HG03439 (cell line): Measurements from ENCODE around the gene CCDC74B.
A peak's percentile ranks its signal among the peaks of the same experiment; 100 is the strongest.
"Not testable (repeated sequence)": the region's sequence is repeated elsewhere in the genome, so short reads cannot be mapped to it uniquely, and the experiment has no call there.

Source experiments
- ATAC-seq: cut with Tn5 transposase; IDR thresholded peaks from one replicate; pipeline ENCODE4 v1.9.1; 2021; ENCODE audit warnings: mild to moderate bottlenecking, moderate library complexity; ENCODE audit not compliant: unreplicated experiment

The CCDC74B gene

GRCh38 chr2:130145006-130145414 is at the start of gene CCDC74B:
Gene CCDC74B, minus strand, starts transcription at chr2:130145112. Its CDS starts 116 bp downstream, at chr2:130144996.
- ATAC-seq = peak; percentile 92

- ATAC-seq = not testable (repeated sequence)
Measured at GRCh38 chr2:130193824-130194223, 48.9 kb upstream of the CCDC74B start.

- not testable (repeated sequence) for ATAC-seq
Measured at GRCh38 chr2:130192451-130192850, 47.5 kb upstream of the CCDC74B start.

DNA sequence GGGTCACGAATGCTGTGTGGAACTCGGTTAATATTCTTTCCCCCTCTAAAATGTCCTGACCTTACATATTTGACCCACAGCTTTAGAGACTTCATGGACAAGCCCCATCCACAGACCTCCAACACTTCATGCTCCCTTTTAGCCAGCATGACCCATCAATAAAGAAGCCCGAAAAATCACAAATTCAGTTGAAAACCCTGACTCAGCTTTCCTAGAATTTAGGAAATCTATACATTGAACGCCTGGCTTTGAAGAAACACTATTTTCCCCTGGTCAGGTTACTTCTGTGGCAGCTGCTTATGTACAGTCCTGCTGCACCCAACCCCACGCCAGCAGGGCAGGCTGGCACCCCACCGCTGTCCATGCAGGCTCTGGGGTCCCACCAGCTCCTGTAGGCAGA is 46.4 kb upstream of the CCDC74B start:
- not testable (repeated sequence) for ATAC-seq

- ATAC-seq = no peak
Measured at GRCh38 chr2:130190237-130190636, 45.3 kb upstream of the CCDC74B start.

GRCh38 chr2:130188958-130189357 is 44.0 kb upstream of the CCDC74B start:
- not testable (repeated sequence) for ATAC-seq

DNA sequence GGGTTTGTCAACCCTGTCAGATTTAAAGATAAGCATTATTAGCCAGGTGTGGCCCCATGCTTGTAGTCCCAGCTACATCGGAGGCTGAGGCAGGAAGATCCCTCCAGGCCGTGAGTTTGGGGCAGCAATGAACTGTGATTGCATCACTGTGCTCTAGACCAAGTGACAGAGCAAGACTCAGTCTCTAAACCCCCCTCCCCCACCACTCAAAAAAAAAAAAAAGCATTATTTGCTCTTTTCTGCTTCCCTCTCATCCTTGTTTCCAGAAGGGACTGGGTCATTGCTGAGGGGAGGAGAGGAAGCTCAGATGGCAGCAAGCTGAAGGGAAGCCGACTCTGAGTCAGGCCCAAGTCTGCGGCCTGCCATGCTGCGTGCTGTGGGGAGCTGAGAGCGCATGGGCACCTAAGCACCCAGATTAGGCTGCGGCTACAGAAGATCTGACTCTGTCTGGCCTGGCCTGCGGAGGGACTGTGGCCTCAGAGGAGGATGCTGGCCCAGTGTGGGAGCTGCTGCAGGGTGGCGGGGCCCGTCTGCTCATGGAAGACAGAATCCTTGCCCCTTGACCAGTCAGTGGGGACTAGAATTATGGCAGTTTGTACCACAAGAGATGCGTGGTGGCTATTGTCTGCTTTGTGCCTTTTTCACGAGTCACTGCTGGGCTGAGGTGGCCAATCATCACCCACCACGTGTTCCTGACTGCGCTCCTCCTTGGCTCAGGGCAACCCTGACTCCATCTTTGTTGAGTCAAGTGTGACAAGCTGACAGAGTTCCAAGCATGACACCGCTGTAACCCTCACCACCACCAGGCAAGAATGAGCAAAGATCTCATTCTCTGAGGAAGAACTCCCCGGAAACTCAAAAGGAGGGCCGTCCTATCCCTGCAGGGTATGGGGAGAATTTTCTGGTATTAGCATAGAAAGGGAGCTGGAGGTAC is 43.2 kb upstream of the CCDC74B start:
- ATAC-seq = not testable (repeated sequence)

- ATAC-seq = no peak
Measured at GRCh38 chr2:130187268-130187667, 42.4 kb upstream of the CCDC74B start.

GRCh38 chr2:130186391-130186790 is 41.5 kb upstream of the CCDC74B start:
- no peak for ATAC-seq

- ATAC-seq = no peak
Measured at GRCh38 chr2:130185896-130186295, 41.0 kb upstream of the CCDC74B start.

GRCh38 chr2:130185436-130185835 is 40.5 kb upstream of the CCDC74B start:
- ATAC-seq = no peak

GRCh38 chr2:130183512-130184373 is 38.8 kb upstream of the CCDC74B start:
- ATAC-seq = no peak

DNA sequence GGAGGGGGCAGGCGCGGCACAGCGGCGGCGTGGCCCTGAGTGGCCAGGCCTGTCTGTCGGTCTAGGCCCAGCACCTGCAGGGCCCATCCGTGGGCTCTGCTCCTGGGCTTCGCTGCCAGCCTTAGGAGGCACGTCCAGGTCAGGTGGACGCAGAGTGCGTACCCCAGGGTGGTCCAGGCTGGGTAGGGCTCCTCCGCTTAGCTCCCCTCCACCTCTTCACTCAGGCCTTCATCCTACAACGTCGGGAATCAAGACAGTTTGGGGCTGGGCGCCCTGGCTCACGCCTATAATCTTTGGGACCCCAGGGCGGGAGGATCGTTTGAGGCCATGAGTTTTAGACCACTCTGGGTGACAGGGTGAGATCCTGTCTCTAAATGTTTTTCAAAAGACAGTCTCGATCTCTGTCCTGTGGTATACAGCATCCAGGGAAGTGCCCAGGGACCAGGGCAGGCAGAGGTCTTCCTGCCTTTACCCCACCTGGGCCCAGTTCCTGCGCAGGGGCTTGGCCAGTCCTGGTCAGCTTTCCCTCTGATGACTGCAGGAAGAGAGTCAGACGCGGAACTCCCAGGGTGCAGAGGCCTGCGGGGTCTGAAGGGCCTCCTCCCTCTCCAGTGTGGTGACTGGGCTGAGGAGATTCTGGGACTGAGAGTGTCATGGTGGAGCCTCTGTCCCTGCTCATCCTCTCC is 38.1 kb upstream of the CCDC74B start:
- ATAC-seq = not testable (repeated sequence)

DNA sequence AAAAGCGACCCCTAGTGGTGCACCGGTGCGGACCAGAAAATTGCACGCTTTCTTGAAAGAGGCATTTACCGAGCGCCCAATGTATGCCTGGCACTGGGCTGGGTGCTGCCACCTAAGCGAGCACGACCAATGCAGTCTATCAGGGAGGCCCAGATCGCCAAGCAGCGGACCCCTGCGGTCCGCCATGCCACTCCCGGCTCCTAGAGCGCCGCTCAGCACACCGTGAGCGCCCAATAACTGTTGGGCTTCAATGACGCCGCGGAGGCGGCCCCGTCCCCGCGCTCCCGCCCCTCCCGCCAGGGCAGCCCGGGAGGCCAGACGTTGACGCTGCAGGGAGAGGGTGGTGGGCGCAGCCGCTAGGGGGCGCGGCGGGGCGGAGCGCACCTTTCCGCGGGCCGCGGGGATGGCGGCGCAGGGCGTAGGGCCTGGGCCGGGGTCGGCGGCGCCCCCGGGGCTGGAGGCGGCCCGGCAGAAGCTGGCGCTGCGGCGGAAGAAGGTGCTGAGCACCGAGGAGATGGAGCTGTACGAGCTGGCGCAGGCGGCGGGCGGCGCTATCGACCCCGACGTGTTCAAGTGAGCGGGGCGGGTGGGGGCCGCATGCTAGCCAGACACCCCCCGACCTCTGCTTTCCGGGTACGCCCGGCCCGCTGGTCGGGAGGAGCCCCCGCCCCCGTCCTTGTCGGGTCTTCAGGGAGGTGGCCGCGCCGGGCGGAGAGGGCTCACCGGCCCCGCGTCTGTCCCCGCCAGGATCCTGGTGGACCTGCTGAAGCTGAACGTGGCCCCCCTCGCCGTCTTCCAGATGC is 37.2 kb upstream of the CCDC74B start, which contains the start of gene MZT2B:
MZT2B (plus strand) TSS at position 383 of the 803 bp plus-strand sequence; CDS start at position 404, 21 bp downstream.
- peak; percentile 77 for ATAC-seq

GRCh38 chr2:130181325-130181879 is 36.5 kb upstream of the CCDC74B start, which contains the start of gene SMPD4:
Gene SMPD4, minus strand, starts transcription at chr2:130181602. Its CDS starts 5,010 bp downstream, at chr2:130176592.
- ATAC-seq = peak; percentile 65

DNA sequence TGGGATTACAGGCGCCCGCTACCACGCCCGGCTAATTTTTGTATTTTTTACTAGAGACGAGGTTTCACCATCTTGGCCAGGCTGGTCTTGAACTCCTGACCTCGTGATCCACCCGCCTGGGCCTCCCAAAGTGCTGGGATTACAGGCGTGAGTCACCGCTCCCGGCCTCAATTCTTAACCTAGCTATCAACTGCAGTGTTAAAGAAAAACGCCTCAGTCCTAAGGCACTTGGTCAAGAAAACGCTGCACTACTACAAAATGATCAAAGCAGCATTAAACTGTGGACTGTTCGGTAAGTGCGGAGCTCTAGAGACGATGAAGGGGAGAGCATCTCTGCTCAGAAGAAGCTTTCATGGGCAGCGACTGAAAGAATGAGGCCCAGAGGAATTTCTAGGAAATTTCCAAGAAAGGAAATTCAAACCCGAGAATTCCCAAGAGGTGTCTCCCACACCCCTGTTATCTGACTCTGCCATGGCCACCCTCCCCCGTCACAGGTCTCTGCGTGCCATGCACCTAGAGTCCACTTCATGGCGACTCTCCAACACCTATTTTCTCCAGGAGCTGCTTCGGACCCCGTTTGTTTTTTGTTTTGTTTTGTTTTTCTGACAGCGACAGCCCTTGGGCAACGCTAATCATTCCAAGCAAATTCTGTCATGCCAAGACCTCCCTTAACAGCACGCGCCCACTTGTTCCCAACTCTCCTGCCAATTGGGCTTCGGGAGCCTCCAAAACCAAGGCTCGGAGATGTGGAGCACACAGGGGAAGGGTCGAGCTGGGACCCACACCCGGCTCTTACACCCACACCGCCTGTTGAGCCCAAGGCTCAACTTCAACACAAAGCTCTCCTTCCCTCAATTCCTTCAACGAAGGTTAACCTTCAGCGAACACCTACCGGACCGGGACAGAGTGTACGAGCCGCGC is 35.8 kb upstream of the CCDC74B start:
- not testable (repeated sequence) for ATAC-seq

DNA sequence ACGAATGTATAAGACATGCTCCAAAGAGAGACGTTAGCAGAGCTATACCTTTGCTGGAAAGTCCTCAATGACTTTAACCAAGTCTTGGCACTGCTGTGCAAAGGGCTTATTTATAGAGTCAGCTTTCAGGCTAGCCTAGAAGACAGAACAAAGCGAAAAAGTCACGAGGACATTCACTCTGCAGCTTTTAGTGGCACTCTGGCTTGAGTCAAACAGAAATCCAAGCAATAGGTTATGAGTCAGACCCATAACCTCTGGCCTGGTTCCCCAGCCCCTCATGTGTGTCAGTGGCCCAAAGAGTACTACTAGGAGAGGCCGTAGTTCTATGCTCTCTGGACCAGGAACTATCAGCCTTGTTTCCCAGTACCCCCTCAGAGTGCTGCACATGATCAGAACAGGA is 30.0 kb upstream of the CCDC74B start:
- peak; percentile 70 for ATAC-seq

DNA sequence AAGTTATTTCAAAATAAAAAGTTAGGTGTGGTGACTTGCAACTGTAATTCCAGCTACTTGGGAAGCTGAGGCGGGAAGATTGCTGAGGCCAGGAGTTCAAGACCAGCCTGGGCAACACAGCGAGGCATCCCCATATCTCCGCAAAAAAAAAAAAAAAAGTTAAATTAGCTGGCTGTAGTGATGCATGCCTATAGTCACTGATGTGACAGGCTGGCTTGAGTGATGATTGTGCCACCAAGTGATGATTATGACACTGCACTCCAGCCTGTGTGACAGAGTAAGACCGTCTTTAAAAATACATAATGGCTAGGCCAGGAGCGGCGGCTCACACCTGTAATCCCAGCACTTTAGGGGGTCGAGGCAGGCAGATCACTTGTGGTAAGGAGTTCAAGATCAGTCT is 25.0 kb upstream of the CCDC74B start:
- ATAC-seq = no peak
